Nephron progenitor cell (in vitro differentiated cells): ENCODE data around the gene ACSF3.
A peak's percentile ranks its signal among the peaks of the same experiment; 100 is the strongest.

Experiments
- DNase-seq: peaks from one replicate; pipeline ENCODE4 v3.0.0; 2021
- H3K27ac Mint-ChIP-seq: 2 replicates; pipeline ENCODE4 v1.8.0; 2021; ENCODE audit warnings: mild to moderate bottlenecking, moderate library complexity, mixed read lengths
- H3K27me3 Mint-ChIP-seq: 2 replicates; pipeline ENCODE4 v1.8.0; 2021; ENCODE audit warnings: mild to moderate bottlenecking, low read depth, mixed read lengths; ENCODE audit not compliant: poor library complexity
- H3K36me3 Mint-ChIP-seq: 2 replicates; pipeline ENCODE4 v1.8.0; 2021; ENCODE audit warnings: low read depth, mixed read lengths
- H3K4me1 Mint-ChIP-seq: 2 replicates; pipeline ENCODE4 v1.8.0; 2021; ENCODE audit warnings: mixed read lengths
- H3K4me3 Mint-ChIP-seq: 2 replicates; pipeline ENCODE4 v1.8.0; 2021; ENCODE audit warnings: mild to moderate bottlenecking, moderate library complexity, mixed read lengths
- H3K9me3 Mint-ChIP-seq: 2 replicates; pipeline ENCODE4 v1.8.0; 2021; ENCODE audit warnings: mild to moderate bottlenecking, moderate library complexity, mixed read lengths
- TF ChIP-seq, protein P1 (sequence below): fragments of 200-600 bp; sonication (generic); IDR thresholded peaks from 2 replicates; pipeline ENCODE4 v1.5.0; 2021; ENCODE audit warnings: antibody characterized with exemption

ACSF3 gene

DNA sequence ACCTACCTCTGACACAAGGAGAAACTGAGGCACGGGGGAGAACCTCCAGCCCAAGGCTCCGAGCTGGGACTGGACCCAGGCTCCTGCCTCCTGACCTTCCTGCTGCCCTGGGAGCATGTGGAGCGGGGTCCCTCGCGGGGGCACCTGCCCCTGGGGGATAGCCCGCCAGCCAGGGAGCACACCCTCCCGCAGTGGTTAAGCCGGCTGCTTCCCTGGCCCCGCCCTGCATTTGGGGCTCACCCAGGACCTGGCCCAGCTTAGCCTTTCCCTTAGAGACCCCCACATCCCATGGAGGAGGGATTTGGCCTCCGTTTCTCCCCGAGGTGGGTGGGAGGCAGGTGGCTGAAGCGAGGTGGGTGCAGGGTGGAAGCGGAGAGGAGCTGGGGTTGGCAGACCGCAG is 76.1 kb downstream of the ACSF3 start:
- Mint-ChIP-seq H3K27ac (no peak overlapping the region), H3K4me3 (no peak overlapping the region), H3K9me3 (no peaks in the 10 kb centered on the region), H3K27me3 (peaks cover 43% of the 10 kb centered on the region), H3K4me1 (peaks cover 55% of the 10 kb centered on the region), H3K36me3 (no peaks in the 10 kb centered on the region)
- TF ChIP-seq, protein P1, sequence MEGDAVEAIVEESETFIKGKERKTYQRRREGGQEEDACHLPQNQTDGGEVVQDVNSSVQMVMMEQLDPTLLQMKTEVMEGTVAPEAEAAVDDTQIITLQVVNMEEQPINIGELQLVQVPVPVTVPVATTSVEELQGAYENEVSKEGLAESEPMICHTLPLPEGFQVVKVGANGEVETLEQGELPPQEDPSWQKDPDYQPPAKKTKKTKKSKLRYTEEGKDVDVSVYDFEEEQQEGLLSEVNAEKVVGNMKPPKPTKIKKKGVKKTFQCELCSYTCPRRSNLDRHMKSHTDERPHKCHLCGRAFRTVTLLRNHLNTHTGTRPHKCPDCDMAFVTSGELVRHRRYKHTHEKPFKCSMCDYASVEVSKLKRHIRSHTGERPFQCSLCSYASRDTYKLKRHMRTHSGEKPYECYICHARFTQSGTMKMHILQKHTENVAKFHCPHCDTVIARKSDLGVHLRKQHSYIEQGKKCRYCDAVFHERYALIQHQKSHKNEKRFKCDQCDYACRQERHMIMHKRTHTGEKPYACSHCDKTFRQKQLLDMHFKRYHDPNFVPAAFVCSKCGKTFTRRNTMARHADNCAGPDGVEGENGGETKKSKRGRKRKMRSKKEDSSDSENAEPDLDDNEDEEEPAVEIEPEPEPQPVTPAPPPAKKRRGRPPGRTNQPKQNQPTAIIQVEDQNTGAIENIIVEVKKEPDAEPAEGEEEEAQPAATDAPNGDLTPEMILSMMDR: no peak
- no peak for DNase-seq

DNA sequence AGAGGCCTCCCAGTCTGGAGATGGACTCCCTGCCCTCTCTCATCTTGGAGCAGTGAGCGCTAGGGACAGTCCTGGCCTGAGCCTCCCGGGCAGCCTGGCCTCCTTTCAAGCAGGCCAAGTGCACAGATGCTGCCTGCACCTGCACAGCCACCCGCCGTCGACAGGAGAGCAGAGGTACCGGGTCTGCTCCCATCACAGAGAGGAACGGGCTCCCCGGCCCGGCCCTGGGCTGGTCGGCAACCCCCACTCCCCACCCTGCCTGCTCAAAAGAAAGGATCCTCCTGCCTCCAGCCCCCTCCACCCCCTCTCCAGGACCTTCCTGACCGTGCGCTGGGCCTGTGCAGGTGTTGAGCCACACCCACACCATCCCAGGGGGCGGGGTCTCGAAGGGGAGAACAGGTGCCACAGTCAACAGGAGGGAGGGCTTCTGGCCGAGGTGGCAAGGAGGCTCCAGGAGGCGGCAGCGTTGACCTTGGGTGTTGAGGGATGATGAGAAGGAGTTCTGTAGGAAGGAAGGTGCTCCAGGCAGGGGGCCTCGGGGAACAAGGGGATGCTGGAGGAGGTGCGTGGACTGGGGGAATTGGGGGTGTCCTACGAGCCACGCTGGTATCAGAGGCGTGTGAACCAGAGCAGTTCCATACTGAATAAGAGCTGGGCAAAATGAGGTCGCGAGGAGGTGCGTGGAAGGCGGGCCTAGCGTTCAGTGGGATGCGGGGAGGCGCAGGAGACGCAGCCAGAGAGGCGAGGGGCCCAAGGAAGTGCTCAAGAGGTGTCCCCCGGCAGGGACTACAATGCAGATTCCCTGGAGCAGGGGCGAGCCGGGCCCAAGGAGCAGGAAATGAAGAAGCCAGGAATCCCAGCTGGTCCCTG is 76.9 kb downstream of the ACSF3 start:
- peaks cover 43% of the 10 kb centered on the region for H3K27me3 Mint-ChIP-seq
- H3K4me1 Mint-ChIP-seq: peaks cover 49% of the 10 kb centered on the region
- H3K36me3 Mint-ChIP-seq: no peaks in the 10 kb centered on the region
- no peak for DNase-seq
- H3K27ac Mint-ChIP-seq: no peak overlapping the region
- peak overlapping the region; percentile 61 for H3K4me3 Mint-ChIP-seq
- TF ChIP-seq, protein P1: no peak
- H3K9me3 Mint-ChIP-seq: no peaks in the 10 kb centered on the region

DNA sequence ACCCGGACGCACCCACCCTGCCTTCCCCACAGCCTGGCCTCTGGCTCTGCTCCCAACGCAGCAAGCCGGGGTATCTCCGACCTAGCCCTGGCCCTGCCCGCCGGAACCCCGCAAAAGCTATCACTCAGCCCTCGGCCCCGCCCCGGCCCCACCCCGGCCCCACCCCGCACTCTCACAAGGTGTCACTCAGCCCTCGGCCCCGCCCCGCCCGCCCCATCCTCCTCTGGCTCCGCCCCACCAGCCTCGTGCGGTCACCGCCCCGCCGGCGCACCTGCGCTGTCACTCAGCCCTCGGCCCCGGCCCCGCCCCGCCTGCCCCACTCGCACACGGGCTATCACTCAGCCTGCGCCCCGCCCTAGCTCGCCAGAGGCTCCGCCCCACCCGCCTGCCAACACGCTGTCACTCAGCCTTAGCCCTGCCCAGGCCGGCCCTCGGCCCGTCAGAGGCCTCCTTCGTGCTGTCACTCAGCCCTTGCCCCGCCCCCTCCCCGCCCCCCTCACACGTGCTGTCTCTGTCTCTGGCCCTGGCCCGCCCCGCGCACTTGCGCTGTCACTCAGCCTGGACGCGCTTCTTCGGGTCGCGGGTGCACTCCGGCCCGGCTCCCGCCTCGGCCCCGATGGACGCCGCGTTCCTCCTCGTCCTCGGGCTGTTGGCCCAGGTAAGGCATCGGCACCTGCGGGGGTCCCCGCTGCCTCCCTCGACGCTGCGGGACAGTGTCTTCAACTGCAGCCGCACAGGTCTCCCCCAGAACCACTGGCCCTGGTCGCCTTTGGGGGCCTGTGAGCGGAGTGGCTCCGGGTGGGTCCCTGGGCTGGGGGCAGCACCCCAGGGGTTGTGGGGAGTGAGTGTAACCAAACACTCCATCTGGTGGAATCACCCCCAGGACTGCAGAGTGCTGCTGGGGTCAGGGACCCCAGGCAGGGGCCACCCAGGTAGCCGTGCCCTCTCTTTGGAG is 77.8 kb downstream of the ACSF3 start, which contains the start of gene CDH15:
CDH15 (plus strand) TSS at position 533 of the 955 bp plus-strand sequence; CDS start at position 617, 84 bp downstream.
- Mint-ChIP-seq H3K27me3 (peaks cover 43% of the 10 kb centered on the region), H3K36me3 (no peaks in the 10 kb centered on the region), H3K27ac (no peak within 1 kb of the TSS), H3K4me3 (peak within 1 kb of the TSS; percentile 61), H3K4me1 (peaks cover 42% of the 10 kb centered on the region), H3K9me3 (no peaks in the 10 kb centered on the region)
- peak; percentile 97 for DNase-seq
- TF ChIP-seq, protein P1: no peak

DNA sequence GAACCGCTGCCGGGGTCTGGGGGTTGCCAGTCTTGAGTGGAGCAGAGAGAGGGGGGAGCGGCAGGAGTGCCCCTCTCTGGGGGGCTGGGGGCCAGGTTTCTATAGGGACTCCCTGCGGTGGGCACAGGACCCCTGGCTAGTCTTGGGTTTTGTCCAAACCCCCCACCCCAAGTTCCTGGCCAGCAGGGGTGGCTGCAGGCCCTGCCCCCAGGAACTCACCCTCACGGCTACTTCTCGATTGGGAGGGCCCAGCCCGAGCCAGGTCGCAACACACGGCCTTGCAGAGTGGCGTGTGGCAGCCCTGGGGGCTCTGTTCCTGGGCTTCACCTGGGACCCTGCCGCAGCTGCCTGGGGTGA is 78.5 kb downstream of the ACSF3 start:
- TF ChIP-seq, protein P1: no peak
- H3K27ac Mint-ChIP-seq: no peak overlapping the region
- no peak for DNase-seq
- H3K36me3 Mint-ChIP-seq: no peaks in the 10 kb centered on the region
- H3K27me3 Mint-ChIP-seq: peaks cover 43% of the 10 kb centered on the region
- H3K9me3 Mint-ChIP-seq: no peaks in the 10 kb centered on the region
- no peak overlapping the region for H3K4me3 Mint-ChIP-seq
- H3K4me1 Mint-ChIP-seq: peaks cover 39% of the 10 kb centered on the region

DNA sequence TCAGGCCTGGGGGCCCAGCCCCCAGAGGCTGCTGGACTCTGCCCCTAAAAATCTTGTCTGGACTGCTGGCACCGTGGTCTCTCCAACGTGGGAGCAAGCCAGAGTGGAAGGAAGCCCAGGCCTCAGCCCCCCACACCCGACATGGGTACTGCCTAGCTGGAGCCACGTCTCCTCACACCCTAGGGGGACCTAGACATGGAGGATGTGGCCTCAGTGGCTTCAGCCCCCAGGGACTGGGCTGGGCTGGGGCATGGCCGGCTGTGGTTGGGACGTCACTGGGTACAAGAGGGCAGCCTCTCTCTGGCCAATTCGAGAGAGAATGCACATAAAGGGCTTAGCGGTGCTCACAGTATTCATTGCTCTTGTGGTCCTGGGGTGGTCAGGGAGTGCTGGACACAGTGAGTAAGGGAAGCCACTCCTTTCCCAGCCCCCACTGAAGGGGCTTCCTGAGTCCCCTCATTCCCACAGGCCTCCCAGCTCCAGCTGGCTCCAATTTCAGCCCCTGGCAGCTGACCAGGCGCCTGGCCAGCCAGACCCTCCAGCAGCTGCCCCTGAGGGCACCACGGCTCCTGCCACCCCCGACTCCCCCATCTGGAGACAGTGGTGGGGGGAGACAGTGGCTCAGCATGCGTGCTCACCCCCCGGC is 79.0 kb downstream of the ACSF3 start:
- Mint-ChIP-seq H3K4me1 (peaks cover 39% of the 10 kb centered on the region), H3K4me3 (peak overlapping the region; percentile 42), H3K27ac (no peak overlapping the region), H3K36me3 (no peaks in the 10 kb centered on the region), H3K27me3 (peaks cover 41% of the 10 kb centered on the region), H3K9me3 (no peaks in the 10 kb centered on the region)
- DNase-seq: no peak
- TF ChIP-seq, protein P1: no peak
